HG03558 (cell line): Measurements from ENCODE around the gene INSIG1.

Experiments used
- ATAC-seq: cut with Tn5 transposase; IDR thresholded peaks from one replicate; pipeline ENCODE4 v1.9.1; 2021; ENCODE audit warnings: moderate number of reproducible peaks; ENCODE audit not compliant: unreplicated experiment; ENCODE audit errors: extremely low read depth

INSIG1 gene

GRCh38 chr7:155283565-155284194 is 14.0 kb upstream of the INSIG1 start:
- ATAC-seq: peak; percentile 83

GRCh38 chr7:155284496-155285274 is 13.0 kb upstream of the INSIG1 start:
- no peak for ATAC-seq

- ATAC-seq: no peak
Observed at GRCh38 chr7:155285423-155285822, 12.3 kb upstream of the INSIG1 start.

GRCh38 chr7:155285833-155286232 is 11.8 kb upstream of the INSIG1 start:
- ATAC-seq: no peak

GRCh38 chr7:155286686-155287085 is 11.0 kb upstream of the INSIG1 start:
- ATAC-seq: no peak

- ATAC-seq: no peak
Observed at GRCh38 chr7:155287284-155287935, 10.3 kb upstream of the INSIG1 start.

- ATAC-seq: no peak
Observed at GRCh38 chr7:155288055-155288454, 9.6 kb upstream of the INSIG1 start.

GRCh38 chr7:155289107-155289506 is 8.6 kb upstream of the INSIG1 start:
- ATAC-seq: no peak

- no peak for ATAC-seq
Observed at GRCh38 chr7:155289949-155290501, 7.7 kb upstream of the INSIG1 start.

- ATAC-seq: no peak
Observed at GRCh38 chr7:155291045-155291530, 6.6 kb upstream of the INSIG1 start.

GRCh38 chr7:155291729-155292128 is 5.9 kb upstream of the INSIG1 start:
- ATAC-seq: no peak

- no peak for ATAC-seq
Observed at GRCh38 chr7:155292680-155293226, 4.9 kb upstream of the INSIG1 start.

GRCh38 chr7:155293721-155294510 is 3.8 kb upstream of the INSIG1 start:
- ATAC-seq: no peak

- no peak for ATAC-seq
Observed at GRCh38 chr7:155294511-155294778, 3.2 kb upstream of the INSIG1 start.

GRCh38 chr7:155295511-155295910 is 2.2 kb upstream of the INSIG1 start:
- no peak for ATAC-seq

- no peak for ATAC-seq
Observed at GRCh38 chr7:155296006-155296787, 1.5 kb upstream of the INSIG1 start.

- peak; percentile 19 for ATAC-seq
Observed at GRCh38 chr7:155296788-155297516, 726 bp upstream of the INSIG1 start.

GRCh38 chr7:155298288-155298833 is 683 bp downstream of the INSIG1 start:
- ATAC-seq: peak; percentile 1
